Measurements from ENCODE around the gene SPRY1. TPM values are rescaled to one million over a fixed set of nuclear protein-coding genes. Genes with fewer than 3 reads are reported as not detected.

SPRY1 gene
- total and polyA plus RNA-seq, 9 of the 15 experiments (the other 6 are each of a cell fraction or from before 2014, with no cell fraction given) = 0.18 to 1.9 (median 0.45) TPM; not detected in 1

DNA sequence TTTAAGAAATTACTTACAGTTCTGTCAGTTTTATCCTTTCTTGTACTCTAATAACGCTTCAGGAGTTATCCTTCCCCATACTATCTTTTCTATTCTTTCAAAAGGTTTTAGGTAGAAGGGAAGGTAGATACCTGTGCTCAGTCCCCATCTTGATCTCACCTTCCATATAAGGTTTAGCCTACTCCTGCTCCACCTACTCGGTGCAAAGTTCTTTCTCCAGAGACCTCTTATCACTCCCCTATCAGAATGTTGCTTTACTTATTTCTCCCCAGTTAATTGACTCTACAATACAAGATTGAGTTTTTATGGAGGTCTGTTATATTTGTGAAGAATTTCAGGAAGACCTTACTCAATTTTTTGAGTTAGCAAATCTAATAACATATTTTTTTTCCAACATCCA lies 33.9 kb downstream of the SPRY1 start:
- Histone ChIP-seq H3K4me3 (no peak overlapping the region), H3K36me3 (ENCODE audit: control insufficient read depth, insufficient read depth, low read length) (no peaks in the 10 kb centered on the region), H3K9ac (ENCODE audit: insufficient read depth in 1 of 2, low read depth in 2 of 2, low read length in 2 of 2) (no peak overlapping the region), H3K27ac (ENCODE audit: extremely low read depth, low read depth, low read length) (no peak overlapping the region), H2AFZ (ENCODE audit: low read depth, low read length) (peak overlapping the region; percentile 35; the same call in 1 of the 2 replicates), H4K20me1 (replicated peaks; ENCODE audit: control insufficient read depth, insufficient read depth, low read length) (no peaks in the 10 kb centered on the region), H3K9me3 (replicated peaks; ENCODE audit: control insufficient read depth, insufficient read depth, low read depth, low read length) (peaks cover 7% of the 10 kb centered on the region; the same call in 1 of the 2 replicates), H3K4me2 (ENCODE audit: insufficient read depth, low read length) (no peak overlapping the region), H3K27me3 (ENCODE audit: control insufficient read depth in 2 of 2, insufficient read depth in 2 of 2, low read length in 2 of 2) (no peaks in the 10 kb centered on the region), H3K4me1 (replicated peaks in 1 of 2; ENCODE audit: control insufficient read depth in 2 of 2, insufficient read depth in 2 of 2, low read length in 2 of 2) (peaks cover 0 to 4% of the 10 kb centered on the region in 2 experiments; a peak in 1 of 5 replicates), H3K9me1 (ENCODE audit: control insufficient read depth, insufficient read depth, low read length) (no peaks in the 10 kb centered on the region), H3K79me2 (ENCODE audit: control insufficient read depth, insufficient read depth, low read length) (no peaks in the 10 kb centered on the region)
- ATAC-seq (no peak), DNase-seq (ENCODE audit: extremely low read depth in 1 of 4, low spot score in 3 of 4) (no peak), FAIRE-seq (no peak)
- ChIA-PET CTCF (ENCODE audit: low intra/inter-chr PET ratio) (no interaction called here), POLR2A (no interaction called here)
- TF ChIP-seq MAFF (IDR thresholded peaks at IDR 0.05; ENCODE audit: low read length) = no peak
- TF ChIP-seq ETV6 (IDR thresholded peaks at IDR 0.05; ENCODE audit: borderline replicate concordance in 1 of 2, low read depth in 2 of 2, low read length in 1 of 2) = no peak
- no peak for TF ChIP-seq ETV6 (CRISPR knock-in tag; IDR thresholded peaks at IDR 0.05; ENCODE audit: borderline replicate concordance)
- no peak for TF ChIP-seq SMAD3 (CRISPR knock-in tag; conservative IDR thresholded peaks at IDR 0.05)
- no peak for TF ChIP-seq ZNF165 (CRISPR knock-in tag; IDR thresholded peaks at IDR 0.05; ENCODE audit: borderline replicate concordance)
- TF ChIP-seq ZNF217 (CRISPR knock-in tag; IDR thresholded peaks at IDR 0.05) = no peak
- TF ChIP-seq TRIM24 (IDR thresholded peaks at IDR 0.05) = no peak
- TF ChIP-seq, protein P1, sequence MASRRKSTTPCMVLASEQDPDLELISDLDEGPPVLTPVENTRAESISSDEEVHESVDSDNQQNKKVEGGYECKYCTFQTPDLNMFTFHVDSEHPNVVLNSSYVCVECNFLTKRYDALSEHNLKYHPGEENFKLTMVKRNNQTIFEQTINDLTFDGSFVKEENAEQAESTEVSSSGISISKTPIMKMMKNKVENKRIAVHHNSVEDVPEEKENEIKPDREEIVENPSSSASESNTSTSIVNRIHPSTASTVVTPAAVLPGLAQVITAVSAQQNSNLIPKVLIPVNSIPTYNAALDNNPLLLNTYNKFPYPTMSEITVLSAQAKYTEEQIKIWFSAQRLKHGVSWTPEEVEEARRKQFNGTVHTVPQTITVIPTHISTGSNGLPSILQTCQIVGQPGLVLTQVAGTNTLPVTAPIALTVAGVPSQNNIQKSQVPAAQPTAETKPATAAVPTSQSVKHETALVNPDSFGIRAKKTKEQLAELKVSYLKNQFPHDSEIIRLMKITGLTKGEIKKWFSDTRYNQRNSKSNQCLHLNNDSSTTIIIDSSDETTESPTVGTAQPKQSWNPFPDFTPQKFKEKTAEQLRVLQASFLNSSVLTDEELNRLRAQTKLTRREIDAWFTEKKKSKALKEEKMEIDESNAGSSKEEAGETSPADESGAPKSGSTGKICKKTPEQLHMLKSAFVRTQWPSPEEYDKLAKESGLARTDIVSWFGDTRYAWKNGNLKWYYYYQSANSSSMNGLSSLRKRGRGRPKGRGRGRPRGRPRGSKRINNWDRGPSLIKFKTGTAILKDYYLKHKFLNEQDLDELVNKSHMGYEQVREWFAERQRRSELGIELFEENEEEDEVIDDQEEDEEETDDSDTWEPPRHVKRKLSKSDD (conservative IDR thresholded peaks at IDR 0.05; ENCODE audit: low read length) = no peak
- no peak for TF ChIP-seq ESRRA (IDR thresholded peaks at IDR 0.05; ENCODE audit: borderline replicate concordance, low read depth)
- TF ChIP-seq ETS2 (tag; IDR thresholded peaks at IDR 0.05; ENCODE audit: borderline replicate concordance, poor library complexity, severe bottlenecking) = no peak
- no peak for TF ChIP-seq ZNF75A (CRISPR knock-in tag; IDR thresholded peaks at IDR 0.05)
- TF ChIP-seq HOXB6 (CRISPR knock-in tag; IDR thresholded peaks at IDR 0.05; ENCODE audit: borderline replicate concordance) = no peak
- TF ChIP-seq FOXA1 (IDR thresholded peaks at IDR 0.05; ENCODE audit: borderline replicate concordance) = no peak
- no peak for TF ChIP-seq ZNF282 (CRISPR knock-in tag; IDR thresholded peaks at IDR 0.05)
- TF ChIP-seq POLR2B (IDR thresholded peaks at IDR 0.05; ENCODE audit: low read depth, partially characterized antibody) = no peak
- TF ChIP-seq, protein P2, sequence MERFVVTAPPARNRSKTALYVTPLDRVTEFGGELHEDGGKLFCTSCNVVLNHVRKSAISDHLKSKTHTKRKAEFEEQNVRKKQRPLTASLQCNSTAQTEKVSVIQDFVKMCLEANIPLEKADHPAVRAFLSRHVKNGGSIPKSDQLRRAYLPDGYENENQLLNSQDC (CRISPR knock-in tag; IDR thresholded peaks at IDR 0.05) = no peak
- TF ChIP-seq, protein P3, sequence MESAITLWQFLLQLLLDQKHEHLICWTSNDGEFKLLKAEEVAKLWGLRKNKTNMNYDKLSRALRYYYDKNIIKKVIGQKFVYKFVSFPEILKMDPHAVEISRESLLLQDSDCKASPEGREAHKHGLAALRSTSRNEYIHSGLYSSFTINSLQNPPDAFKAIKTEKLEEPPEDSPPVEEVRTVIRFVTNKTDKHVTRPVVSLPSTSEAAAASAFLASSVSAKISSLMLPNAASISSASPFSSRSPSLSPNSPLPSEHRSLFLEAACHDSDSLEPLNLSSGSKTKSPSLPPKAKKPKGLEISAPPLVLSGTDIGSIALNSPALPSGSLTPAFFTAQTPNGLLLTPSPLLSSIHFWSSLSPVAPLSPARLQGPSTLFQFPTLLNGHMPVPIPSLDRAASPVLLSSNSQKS (CRISPR knock-in tag; IDR thresholded peaks at IDR 0.05) = no peak
- TF ChIP-seq ELF2 (CRISPR knock-in tag; IDR thresholded peaks at IDR 0.05) = no peak
- TF ChIP-seq BRD4 (IDR thresholded peaks at IDR 0.05) = no peak
- TF ChIP-seq RBM17 (IDR thresholded peaks at IDR 0.05; ENCODE audit: borderline replicate concordance, low read depth, low read length) = no peak
- WGBS (ENCODE audit: insufficient coverage, low coverage, missing lambda C conversion rate) = 7% methylated on average over 2 of the region's 2 CpGs
- no TSS peak for BruUV-seq (replicated peaks)
- in situ Hi-C loops (cut with MboI) = no loop called here
- intact Hi-C loops (cut with micrococcal nuclease) = no loop called here

Data from K562 (cell line).